ENCODE measurements around the gene DHX29. TPM values are rescaled to one million over a fixed set of nuclear protein-coding genes. Genes with fewer than 3 reads are reported as not detected.
A peak's percentile ranks its signal among the peaks of the same experiment; 100 is the strongest.

Gene DHX29
- total RNA-seq, 1 donor from 2014 or later, result 25.1 TPM

GRCh38 chr5:55254802-55255201, 52.7 kb downstream of the DHX29 start:
- no peak for DNase-seq (ENCODE audit: low spot score, unreplicated experiment)
- H3K27me3 Mint-ChIP-seq, result no peaks in the 10 kb centered on the region
- H3K36me3 Mint-ChIP-seq (ENCODE audit: insufficient read depth), result peaks cover 7% of the 10 kb centered on the region
- no peak overlapping the region for H3K4me3 Mint-ChIP-seq (ENCODE audit: low read depth)
- H3K9me3 Mint-ChIP-seq (ENCODE audit: low read depth), result no peaks in the 10 kb centered on the region
- TF ChIP-seq CTCF (IDR thresholded peaks at IDR 0.05; ENCODE audit: unreplicated experiment), result no peak
- H3K27ac Mint-ChIP-seq, result no peak overlapping the region
- H3K4me1 Mint-ChIP-seq (ENCODE audit: low read depth), result peaks cover 8% of the 10 kb centered on the region

DNA sequence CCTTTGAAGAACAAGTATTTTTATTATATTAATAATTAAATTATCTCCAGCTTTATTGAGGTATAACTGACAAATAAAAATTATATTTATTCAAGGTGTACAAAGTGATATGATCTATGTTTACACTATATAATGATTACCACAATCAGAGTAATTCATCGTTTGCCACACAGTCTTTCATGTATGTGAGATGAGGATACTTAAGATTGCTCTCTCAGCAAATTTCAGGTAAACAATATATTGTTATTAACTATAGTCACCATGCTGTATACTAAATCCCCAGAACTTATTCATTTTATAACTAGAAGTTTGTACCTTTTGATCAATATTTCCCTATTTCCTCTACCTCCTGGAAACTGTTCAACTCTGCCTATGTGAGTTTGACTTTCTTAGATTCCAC, 57.4 kb downstream of the DHX29 start:
- Mint-ChIP-seq H3K27ac (no peak overlapping the region), H3K4me3 (ENCODE audit: low read depth) (no peak overlapping the region), H3K36me3 (ENCODE audit: insufficient read depth) (peaks cover 2% of the 10 kb centered on the region), H3K9me3 (ENCODE audit: low read depth) (peaks cover 11% of the 10 kb centered on the region), H3K27me3 (no peaks in the 10 kb centered on the region), H3K4me1 (ENCODE audit: low read depth) (no peaks in the 10 kb centered on the region)
- DNase-seq (ENCODE audit: low spot score, unreplicated experiment), result no peak
- no peak for TF ChIP-seq CTCF (IDR thresholded peaks at IDR 0.05; ENCODE audit: unreplicated experiment)

DNA sequence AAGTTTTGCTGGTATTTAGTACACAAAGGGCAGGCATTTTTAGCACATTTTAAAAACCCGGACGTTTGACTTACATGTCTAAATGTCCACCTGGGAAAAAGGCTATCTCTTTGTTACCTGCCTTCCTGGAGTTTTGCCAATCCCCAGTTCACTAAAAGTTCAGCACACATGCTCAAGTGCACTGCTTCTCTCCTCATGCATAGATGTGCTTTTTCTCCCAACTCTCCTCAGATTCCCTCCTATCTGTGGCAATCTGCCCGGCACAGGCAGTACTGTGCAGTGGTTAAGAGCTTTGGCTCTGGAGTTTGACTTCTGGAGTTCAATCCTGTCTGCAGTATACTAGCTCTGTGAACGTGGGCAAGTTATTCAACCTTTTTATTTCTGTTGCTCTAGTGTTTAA, 65.7 kb downstream of the DHX29 start:
- Mint-ChIP-seq H3K27me3 (peaks cover 16% of the 10 kb centered on the region), H3K9me3 (ENCODE audit: low read depth) (no peaks in the 10 kb centered on the region), H3K4me3 (ENCODE audit: low read depth) (no peak overlapping the region), H3K4me1 (ENCODE audit: low read depth) (no peaks in the 10 kb centered on the region), H3K36me3 (ENCODE audit: insufficient read depth) (no peaks in the 10 kb centered on the region), H3K27ac (no peak overlapping the region)
- no peak for TF ChIP-seq CTCF (IDR thresholded peaks at IDR 0.05; ENCODE audit: unreplicated experiment)
- no peak for DNase-seq (ENCODE audit: low spot score, unreplicated experiment)

DNA sequence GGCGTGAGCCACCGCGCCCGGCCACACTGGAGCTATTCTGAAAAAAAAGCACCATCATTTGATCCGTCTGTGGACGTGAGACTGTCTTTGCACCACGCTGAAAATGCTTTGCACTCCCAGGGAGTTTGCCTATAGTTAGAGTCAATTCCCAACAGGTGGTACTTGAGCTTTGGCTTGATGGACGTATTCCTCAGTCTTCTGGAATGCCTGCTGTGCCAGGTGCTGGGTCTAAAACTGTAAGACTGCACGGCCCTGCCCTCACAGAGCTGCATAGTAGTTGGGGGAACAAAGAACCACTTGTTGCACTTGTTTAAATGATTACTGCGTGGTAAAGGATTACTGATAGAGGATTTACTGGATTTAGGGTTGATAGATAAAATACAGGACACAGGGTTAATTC, 70.7 kb downstream of the DHX29 start:
- no peaks in the 10 kb centered on the region for H3K9me3 Mint-ChIP-seq (ENCODE audit: low read depth)
- no peak overlapping the region for H3K27ac Mint-ChIP-seq
- no peaks in the 10 kb centered on the region for H3K36me3 Mint-ChIP-seq (ENCODE audit: insufficient read depth)
- peaks cover 50% of the 10 kb centered on the region for H3K27me3 Mint-ChIP-seq
- H3K4me3 Mint-ChIP-seq (ENCODE audit: low read depth), result no peak overlapping the region
- TF ChIP-seq CTCF (IDR thresholded peaks at IDR 0.05; ENCODE audit: unreplicated experiment), result no peak
- no peak for DNase-seq (ENCODE audit: low spot score, unreplicated experiment)
- H3K4me1 Mint-ChIP-seq (ENCODE audit: low read depth), result peaks cover 11% of the 10 kb centered on the region

DNA sequence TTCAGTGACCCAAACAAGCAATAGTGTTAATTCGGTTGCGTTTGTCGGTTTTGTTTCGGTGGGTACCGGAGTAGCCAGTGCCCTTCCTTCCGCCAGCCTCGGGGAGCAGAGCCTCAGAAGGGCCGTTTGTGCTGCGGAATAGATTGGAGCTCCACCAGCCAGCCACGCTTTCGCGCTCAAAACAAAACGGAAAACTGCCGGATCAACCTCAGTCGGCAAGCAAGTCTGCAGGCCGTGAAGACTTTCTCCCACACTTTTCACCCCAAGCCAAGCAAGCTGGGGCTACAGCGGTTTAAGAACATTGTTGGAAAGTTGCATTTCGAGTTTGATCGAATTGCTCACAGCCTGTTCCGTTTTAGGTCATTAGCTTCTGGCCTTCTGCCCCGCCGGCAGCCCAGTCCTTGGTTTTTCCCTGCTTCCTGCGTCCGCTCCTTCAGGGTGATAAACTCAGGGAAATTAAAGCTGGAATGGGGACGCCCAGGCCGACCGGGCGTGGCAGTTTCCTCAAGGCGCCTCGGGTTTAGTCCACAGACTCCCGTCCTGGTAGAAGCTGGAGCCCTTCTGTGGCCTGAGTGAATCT, 73.3 kb downstream of the DHX29 start:
- H3K27me3 Mint-ChIP-seq, result peaks cover 67% of the 10 kb centered on the region
- TF ChIP-seq CTCF (IDR thresholded peaks at IDR 0.05; ENCODE audit: unreplicated experiment), result no peak
- peaks cover 14% of the 10 kb centered on the region for H3K4me1 Mint-ChIP-seq (ENCODE audit: low read depth)
- peak overlapping the region; percentile 73 for H3K4me3 Mint-ChIP-seq (ENCODE audit: low read depth)
- H3K9me3 Mint-ChIP-seq (ENCODE audit: low read depth), result no peaks in the 10 kb centered on the region
- H3K27ac Mint-ChIP-seq, result peak overlapping the region; percentile 73
- H3K36me3 Mint-ChIP-seq (ENCODE audit: insufficient read depth), result no peaks in the 10 kb centered on the region
- no peak for DNase-seq (ENCODE audit: low spot score, unreplicated experiment)
